Globus pallidus (tissue), 1 donor: ENCODE measurements around the gene EDC3.
"Not testable (repeated sequence)": the region's sequence is repeated elsewhere in the genome, so short reads cannot be mapped to it uniquely, and the experiment has no call there.

Experiments used
- DNase-seq: peaks from one replicate; pipeline ENCODE4 v3.0.0-alpha.2; 2015; ENCODE audit warnings: low spot score

Gene EDC3

DNA sequence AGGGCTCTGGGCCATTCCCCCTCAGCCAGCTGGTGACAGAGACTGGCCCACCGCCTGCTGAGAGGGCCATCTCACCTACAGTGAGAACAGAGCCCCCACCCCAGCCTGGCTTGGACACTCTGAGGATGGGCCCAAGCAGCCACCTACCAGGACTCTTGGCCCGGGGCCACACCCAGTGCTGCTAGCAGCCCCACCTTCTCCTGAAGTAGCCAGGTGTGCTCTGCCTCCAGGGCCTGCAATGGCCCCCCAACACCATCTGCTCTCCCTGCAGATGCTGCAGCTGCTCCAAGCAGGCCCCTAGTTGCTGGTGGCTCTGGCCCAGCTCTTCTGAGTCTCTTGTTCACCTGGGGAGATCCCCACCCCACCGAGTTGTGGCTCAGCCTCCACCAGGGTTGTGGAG lies 87.0 kb downstream of the EDC3 start:
- DNase-seq, result no peak

DNA sequence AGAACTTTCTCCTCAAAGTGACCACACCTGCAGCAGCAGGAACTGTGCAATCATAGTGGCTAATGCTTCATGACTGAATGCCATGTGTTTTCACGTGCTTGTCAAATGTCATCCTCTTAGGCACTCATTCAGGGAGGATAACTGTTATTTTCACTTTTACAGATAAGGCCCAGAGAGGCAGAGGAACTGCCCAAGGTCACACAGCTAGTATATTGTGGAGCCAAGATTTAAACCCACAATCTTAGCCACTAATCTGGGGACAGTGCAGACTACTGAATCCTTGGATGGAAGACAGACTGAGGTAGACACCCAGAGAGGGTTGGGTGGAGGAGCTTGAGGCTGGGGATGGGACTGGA lies 90.1 kb downstream of the EDC3 start:
- no peak for DNase-seq

DNA sequence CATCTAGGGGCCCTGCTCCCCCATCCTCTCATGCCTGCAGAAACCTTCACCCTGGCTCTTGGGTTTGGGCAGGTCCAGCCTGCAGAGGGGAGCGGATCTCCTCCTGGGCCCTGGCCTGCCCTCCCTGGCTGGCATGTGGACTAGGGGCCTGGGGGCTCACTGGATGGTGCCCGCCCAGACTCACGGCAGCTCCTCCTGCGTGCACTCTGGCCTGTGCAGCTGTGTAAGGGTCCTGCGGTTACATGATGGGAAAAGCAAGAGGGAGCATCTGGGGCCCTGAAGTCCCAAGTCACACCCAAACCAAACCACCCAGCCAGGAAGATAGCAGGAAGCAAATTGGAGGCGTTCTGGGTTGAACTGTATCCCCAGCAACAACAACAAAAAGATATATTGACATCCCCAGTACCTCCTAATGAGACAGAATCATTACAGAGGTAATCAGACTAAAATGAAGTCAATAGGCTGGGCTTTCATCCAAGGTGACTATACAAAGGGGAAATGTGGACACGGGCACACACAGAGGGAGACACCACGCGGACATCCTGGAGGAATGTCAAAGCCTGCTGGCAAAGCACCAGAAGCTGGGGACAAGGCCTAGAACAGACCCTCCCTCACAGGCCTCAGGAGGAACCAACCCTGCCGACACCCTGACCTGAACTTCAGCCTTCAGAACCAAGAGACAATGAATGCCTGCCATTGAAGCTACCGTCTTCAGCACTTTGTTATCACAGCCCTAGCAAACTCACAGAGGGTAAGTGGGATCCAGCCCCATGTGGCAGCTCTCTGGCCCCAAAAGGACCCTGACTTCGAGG lies 90.6 kb downstream of the EDC3 start:
- no peak for DNase-seq

- DNase-seq, result no peak
These were observed 91.8 kb downstream of the EDC3 start for GRCh38 chr15:74603789-74604705.

DNA sequence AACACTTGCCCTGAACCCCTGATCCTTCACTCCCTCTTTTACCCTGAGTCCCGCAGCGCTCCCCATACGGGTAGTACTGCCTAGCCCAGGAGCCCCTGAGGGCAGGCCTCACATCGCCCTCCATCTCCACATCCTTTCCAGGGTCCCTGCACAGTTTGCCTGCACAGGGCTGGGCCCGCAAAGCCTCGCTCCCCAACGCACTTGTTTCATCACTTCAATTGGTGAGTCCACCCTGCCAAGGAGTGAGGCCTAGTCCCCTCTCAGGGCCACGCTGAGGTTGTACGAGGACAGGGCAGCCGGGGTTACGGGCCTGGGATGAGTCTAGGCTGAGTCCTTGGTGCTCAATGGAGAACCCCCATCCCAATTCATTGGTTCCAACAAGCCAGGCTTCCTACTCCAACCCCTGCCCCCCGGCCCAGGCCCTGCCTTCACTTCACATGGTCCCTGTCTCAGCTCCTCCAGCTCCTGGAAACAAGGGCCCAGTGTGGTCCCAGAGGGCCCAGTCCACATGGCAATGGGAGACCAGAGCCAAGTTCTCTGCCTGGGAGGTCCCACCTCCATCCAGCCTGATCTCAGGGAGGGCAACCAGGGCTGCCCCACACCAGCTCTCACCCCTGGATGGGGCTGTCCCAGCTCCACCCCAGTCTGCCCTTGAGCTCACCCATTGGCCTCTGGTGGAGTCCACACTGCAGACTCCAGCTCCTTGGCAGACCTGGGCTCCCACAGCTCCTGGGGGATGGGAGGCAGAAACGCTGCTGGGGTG lies 92.6 kb downstream of the EDC3 start:
- DNase-seq, result no peak

- DNase-seq, result no peak
These were observed 96.7 kb downstream of the EDC3 start for GRCh38 chr15:74599156-74599555.

DNA sequence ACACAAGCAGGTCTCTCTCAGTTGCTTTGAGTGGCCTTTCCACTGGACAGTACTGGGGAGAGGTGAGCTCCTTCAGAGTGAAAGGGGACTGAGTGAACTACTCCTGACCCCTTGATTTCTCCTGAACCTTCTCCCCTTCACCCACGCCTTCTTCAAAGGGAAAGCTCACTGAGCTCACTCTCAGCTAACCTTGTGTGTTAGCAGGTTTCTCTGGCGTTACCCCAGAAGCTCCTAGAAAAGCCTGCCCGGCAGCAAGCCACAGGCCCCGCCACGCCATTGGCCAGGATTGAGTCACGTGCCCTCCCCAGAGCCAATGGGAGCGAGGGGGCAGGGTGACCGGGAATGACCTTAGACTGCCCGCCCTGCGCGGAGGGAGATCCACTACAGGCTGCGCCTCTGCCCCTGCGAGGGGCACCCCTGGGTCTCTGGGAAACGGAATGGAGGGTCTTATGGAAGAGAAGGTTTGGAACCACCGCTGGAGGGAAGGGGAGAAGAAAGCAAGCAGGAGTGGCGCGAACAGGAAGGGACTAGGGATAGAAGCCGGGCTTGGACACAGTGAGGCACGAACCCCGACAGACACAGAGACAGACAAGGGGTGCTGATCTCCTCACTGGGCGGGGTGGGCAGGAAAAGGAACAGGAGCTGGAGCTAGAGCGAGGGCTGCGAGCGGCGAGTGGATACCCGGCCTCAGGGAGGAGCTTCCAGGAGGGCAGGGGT lies 97.5 kb downstream of the EDC3 start:
- peak; percentile 94 for DNase-seq

DNA sequence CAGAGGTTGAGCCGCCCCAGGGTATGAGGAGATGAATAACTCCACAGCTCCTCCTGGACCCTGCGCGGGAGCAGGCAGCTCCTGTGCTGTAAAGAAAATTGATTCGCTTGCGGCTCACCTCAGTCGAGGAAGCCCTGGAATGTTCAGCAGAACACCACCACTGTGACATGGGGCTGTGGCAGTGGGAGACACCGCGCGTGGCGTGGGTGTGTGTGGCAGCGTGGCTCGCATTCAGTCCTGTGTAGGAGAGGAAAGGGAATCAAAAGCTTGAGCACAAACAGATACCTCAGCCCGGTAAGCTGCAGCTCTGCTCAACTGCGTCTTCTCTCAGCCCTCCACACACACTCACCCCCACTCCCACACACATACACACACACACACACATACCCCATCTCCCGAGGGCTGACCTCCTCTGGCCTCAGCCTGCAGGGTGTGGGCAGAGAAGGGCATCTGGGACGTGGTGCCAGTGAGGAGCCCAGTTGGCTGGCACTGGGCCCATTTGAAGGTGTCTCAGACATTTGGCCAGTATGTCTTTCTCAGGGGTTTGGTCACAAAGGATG lies 98.6 kb downstream of the EDC3 start:
- DNase-seq, result not testable (repeated sequence)

DNA sequence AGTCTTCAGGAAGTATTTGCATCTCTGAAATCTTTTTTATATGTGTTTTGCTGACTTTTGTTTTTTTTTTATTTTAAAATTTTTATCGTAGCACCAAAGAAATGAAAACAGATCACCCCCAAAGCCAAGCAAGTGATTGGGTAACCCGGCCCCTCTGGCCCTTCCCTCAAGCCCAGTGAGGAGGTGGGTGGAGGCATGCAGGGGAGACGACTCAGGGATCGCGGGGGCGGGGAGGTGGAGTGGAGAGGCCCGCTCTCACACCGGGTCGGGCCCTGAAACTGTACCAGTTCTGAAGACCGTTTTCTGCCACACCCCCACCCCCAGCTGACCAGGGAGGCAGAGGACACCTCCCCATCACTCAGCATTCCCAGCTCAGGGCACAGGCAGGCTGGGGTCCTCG lies 99.1 kb downstream of the EDC3 start:
- not testable (repeated sequence) for DNase-seq

DNA sequence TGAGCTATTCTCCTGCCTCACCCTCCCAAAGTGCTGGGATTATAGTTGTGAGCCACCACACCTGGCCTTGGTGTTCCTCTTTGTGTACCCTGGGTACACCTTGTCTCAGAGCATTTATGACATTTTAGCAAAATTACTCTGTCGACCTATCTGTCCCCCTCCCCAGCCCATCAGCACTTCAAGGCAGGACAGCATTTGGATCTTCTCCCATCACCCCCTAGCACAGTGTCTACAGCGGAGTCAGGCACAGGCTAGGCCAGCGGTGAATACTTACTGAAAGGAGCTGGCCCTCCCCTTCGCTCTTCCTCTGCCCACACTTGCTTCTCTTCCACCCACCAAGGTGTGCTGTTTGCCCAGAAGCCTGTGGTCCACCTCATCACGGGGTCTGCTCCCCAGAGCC lies 100.6 kb downstream of the EDC3 start:
- no peak for DNase-seq

DNA sequence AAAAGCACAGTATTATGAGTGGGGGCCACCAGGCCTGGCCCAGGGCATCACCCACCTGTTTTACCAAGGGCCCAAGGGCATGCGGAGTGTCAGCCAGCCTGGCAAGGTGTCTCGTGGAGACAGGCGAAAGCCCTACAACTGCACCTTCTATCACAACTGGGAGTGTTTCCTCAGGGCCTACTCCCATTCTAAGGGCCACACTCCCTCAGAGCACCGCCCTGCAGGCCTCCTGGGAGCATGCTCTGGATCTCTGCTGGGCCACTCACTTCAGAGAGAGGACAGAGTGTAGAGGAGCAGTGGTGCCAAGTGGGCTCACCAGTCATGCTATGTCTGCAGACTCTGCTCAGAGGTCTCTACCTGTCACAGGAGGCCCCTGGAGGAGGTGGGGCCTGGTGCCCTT lies 101.4 kb downstream of the EDC3 start:
- DNase-seq, result no peak

DNA sequence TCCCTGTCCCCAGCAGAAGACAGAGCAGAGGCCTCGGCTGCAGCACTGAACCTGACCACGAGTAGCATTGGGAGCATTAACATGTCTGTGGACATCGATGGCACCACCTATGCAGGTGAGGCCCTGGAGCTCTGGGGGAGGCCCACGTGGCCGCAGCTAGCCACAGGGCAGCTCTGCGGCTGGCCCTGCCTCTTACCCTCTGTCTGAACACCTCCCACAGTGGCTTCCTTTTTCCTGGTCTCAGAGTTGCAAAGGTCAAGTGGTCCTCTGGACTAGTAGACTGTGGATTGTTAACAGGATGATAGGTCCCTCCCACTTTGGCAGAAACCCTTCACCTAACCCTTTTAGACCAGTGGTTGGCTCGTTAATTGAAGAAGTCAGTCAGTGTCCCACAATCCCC lies 102.7 kb downstream of the EDC3 start:
- DNase-seq, result no peak

GRCh38 chr15:74592222-74592621 lies 103.6 kb downstream of the EDC3 start:
- no peak for DNase-seq

- DNase-seq, result no peak
These were observed 106.0 kb downstream of the EDC3 start for GRCh38 chr15:74589826-74590225.

GRCh38 chr15:74585857-74586256 lies 110.0 kb downstream of the EDC3 start:
- DNase-seq, result no peak

DNA sequence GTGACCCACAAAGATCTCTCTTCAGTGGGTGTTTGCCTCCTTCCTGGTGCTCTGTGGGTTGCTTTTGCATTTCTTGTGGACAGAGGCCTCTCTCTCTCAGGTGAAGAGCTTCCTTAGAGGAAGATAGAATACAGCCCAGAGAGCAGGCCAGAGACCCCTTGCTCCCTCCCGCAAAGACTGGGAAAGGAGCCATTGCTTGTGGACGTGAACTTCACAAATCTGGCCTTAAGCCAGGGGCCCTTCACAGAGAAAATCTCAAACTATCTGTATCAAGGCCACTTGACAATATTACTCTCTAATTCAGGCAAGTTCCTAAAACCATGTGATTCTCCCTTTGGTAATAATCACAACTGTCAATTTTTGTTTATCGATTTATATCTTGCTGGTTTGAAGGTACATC lies 110.6 kb downstream of the EDC3 start:
- DNase-seq, result no peak

DNA sequence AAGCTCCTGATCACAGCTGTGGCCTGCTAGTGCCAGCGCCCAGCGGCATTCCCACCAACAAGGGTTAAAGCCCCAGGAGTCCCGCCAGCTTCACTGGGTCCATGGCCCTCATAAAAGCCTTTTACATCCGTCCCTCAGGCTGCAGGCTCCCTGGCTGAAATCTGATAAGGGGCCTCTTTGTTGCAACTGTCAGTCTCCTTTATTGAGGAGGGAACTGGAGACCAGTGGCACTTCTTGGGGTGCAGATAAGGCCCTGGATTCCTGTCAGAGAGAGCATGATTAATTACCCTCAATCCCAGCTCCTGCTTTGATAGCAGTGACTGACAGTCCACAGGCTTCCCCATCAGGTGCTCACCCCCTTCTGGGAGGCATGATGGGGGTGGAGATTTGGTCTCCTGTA lies 111.0 kb downstream of the EDC3 start:
- peak; percentile 81 for DNase-seq

GRCh38 chr15:74584204-74584603 lies 111.6 kb downstream of the EDC3 start:
- no peak for DNase-seq
